K562 (cell line): ENCODE results near the gene GABPB2. TPM values are rescaled to one million over a fixed set of nuclear protein-coding genes. Genes with fewer than 3 reads are reported as not detected.

ENCODE experiments used
- AFF4 ChIP-seq: sonication (generic); formaldehyde crosslinking; IDR thresholded peaks from 2 replicates; pipeline ENCODE4 v1.8.0; 2023; ENCODE audit warnings: mild to moderate bottlenecking, missing genetic modification reagents
- EGR1 ChIP-seq: fragments of 450-650 bp; conservative IDR thresholded peaks from 2 replicates; pipeline ENCODE4 v1.6.1; 2017; ENCODE audit warnings: mild to moderate bottlenecking
- HNRNPK ChIP-seq: fragments of 200-400 bp; formaldehyde crosslinking; IDR thresholded peaks from one replicate; pipeline ENCODE4 v1.6.1; 2018; ENCODE audit warnings: mild to moderate bottlenecking, low read depth, low read length; ENCODE audit not compliant: poor library complexity, severe bottlenecking
- KDM1A ChIP-seq, 2 experiments: fragments of 450-650 bp; IDR thresholded peaks; 2 replicates each; pipeline ENCODE4 v1.6.1; 2016; ENCODE audit warnings: mild to moderate bottlenecking in 2 of 2
- NELFE ChIP-seq: IDR thresholded peaks from 2 replicates; pipeline ENCODE4 v1.6.1; 2011; ENCODE audit warnings: mild to moderate bottlenecking; ENCODE audit not compliant: insufficient read depth, insufficient read length
- NONO ChIP-seq, 2 experiments: fragments of 200-400 bp in 1 of 2; fragments of 450-650 bp in 1 of 2; formaldehyde crosslinking in 1 of 2; IDR thresholded peaks; 2 replicates each; pipeline ENCODE4 v1.6.1; 2017; ENCODE audit warnings: low read depth in 2 of 2, mild to moderate bottlenecking in 2 of 2, moderate library complexity in 2 of 2, low read length in 1 of 2
- SNRNP70 ChIP-seq: fragments of 200-400 bp; formaldehyde crosslinking; optimal IDR thresholded peaks from 2 replicates; pipeline ENCODE3; 2017; ENCODE audit warnings: low read depth, low read length
- SRF ChIP-seq, 2 experiments: fragments of 250-450, 450-650 bp in 1 of 2; sonication (Bioruptor Pico) in 1 of 2; sonication (generic) in 1 of 2; formaldehyde crosslinking; IDR thresholded peaks; 2 replicates each; pipeline versions ENCODE4 v1.5.0 to v1.5.1; 2020 to 2022; ENCODE audit warnings: mild to moderate bottlenecking in 1 of 2, missing genetic modification reagents in 1 of 2
- SRSF7 ChIP-seq: fragments of 200-400 bp; formaldehyde crosslinking; optimal IDR thresholded peaks from 2 replicates; pipeline ENCODE3; 2017; ENCODE audit warnings: mild to moderate bottlenecking, low read depth, low read length
- SUPT5H ChIP-seq: fragments of 450-650 bp; IDR thresholded peaks from 2 replicates; pipeline ENCODE4 v1.6.1; 2016
- TEAD2 ChIP-seq: fragments of 450-650 bp; IDR thresholded peaks from 2 replicates; pipeline ENCODE4 v1.6.1; 2016; ENCODE audit warnings: missing genetic modification characterization, control low read depth, missing compliant biosample characterization
- ZNF3 ChIP-seq: fragments of 250-450 bp; sonication (Bioruptor Pico); IDR thresholded peaks from 2 replicates; pipeline ENCODE4 v1.5.0; 2021; ENCODE audit warnings: mild to moderate bottlenecking, moderate library complexity
- polyA plus RNA-seq, 8 experiments: library from polyadenylated mRNA; depleted of rRNA in 4 of 8; stranded (reverse) in 5 of 8; unstranded in 3 of 8; fragments of >200 nt; fragmentation: Nextera tagmentation in 2 of 8; fragmentation: Illumina TruSeq in 1 of 8; extraction: Ambion mirVana in 2 of 8; extraction: Trizol in 1 of 8; gene quantifications; 2 replicates each; pipeline versions ENCODE4 v1.2.1 to v1.2.3, GENCODE V29; 2011 to 2014; ENCODE audit warnings: inconsistent platforms in 1 of 8, missing spikeins in 1 of 8
- total RNA-seq, 7 experiments: library from RNA; depleted of rRNA in 6 of 7; stranded (reverse); fragments of >200 nt in 6 of 7; fragmentation: Illumina TruSeq in 2 of 7; extraction: Trizol in 2 of 7; gene quantifications; 2 replicates each; pipeline versions ENCODE4 v1.2.1 to v1.2.3, GENCODE V29; 2011 to 2021; ENCODE audit warnings: low replicate concordance in 1 of 7
- TF ChIP-seq, protein P1 (sequence below): fragments of 200-800 bp; sonication (Bioruptor generic); IDR thresholded peaks from 2 replicates; pipeline ENCODE4 v1.6.1; 2016; ENCODE audit warnings: missing genetic modification characterization, missing compliant biosample characterization

The GABPB2 gene
- total and polyA plus RNA-seq, 9 of the 15 experiments (the other 6 are each of a cell fraction or from before 2014, with no cell fraction given): 2.2 to 13.3 (median 6.1) TPM

DNA sequence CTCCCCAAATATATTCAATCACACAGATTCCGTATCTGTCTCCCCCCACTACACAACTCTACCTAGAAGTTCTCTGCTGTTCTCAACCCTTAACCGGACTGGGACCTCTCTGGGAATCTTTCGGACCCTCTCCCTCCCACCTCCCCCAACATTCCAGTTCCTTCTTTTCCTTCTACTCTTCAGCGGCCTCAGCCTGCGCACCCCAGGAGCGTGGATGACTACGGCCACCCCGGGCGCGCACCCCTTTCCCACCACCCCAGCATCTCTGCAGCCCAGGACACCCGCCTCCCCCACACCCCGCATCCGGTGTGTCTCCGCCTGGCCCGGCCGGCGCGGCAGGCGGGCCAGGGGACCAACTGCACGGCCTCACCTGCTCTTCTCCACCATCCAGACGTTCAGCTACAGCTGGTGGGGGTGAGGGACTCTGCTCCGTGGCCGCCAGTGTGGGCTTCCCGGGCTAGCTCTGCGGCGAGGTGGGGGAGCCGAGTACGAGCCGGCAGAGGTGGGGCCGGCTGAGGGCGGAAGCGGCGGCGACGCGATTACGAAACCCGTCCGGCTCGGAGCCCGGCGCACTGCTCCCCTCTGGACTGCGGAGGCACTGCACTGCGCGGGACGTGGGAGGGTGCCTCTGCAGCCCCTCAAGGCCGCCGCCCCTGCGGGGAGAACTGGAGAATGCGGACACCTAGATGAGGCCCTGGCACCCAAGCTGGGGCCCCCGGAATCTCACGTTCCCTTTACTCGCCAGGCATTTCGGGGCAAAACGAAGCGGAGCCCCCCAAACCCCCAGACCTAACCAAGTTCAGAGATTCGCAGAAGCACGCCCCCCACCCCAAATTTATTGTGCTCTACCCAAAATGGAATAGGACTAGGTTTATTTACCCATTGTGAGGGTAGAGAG lies 11.2 kb upstream of the GABPB2 start, which contains the start of gene CDC42SE1 (continued):
- peak; percentile 92 for TF ChIP-seq SUPT5H
- TF ChIP-seq HNRNPK: no peak
- TF ChIP-seq SNRNP70: no peak
- no peak for TF ChIP-seq SRSF7
- 0 out of 4 replicates have a peak, but pooled peaks of 1 of the 2 experiments have one; percentile 12 for TF ChIP-seq SRF (CRISPR knock-in tag; IDR thresholded peaks at IDR 0.05)
- TF ChIP-seq NELFE: no peak
- no peak for TF ChIP-seq TEAD2
- peak in 1 of 2 experiments; percentile 63; a peak in 1 of 4 replicates for TF ChIP-seq KDM1A (IDR thresholded peaks at IDR 0.05)
- TF ChIP-seq, protein P1, sequence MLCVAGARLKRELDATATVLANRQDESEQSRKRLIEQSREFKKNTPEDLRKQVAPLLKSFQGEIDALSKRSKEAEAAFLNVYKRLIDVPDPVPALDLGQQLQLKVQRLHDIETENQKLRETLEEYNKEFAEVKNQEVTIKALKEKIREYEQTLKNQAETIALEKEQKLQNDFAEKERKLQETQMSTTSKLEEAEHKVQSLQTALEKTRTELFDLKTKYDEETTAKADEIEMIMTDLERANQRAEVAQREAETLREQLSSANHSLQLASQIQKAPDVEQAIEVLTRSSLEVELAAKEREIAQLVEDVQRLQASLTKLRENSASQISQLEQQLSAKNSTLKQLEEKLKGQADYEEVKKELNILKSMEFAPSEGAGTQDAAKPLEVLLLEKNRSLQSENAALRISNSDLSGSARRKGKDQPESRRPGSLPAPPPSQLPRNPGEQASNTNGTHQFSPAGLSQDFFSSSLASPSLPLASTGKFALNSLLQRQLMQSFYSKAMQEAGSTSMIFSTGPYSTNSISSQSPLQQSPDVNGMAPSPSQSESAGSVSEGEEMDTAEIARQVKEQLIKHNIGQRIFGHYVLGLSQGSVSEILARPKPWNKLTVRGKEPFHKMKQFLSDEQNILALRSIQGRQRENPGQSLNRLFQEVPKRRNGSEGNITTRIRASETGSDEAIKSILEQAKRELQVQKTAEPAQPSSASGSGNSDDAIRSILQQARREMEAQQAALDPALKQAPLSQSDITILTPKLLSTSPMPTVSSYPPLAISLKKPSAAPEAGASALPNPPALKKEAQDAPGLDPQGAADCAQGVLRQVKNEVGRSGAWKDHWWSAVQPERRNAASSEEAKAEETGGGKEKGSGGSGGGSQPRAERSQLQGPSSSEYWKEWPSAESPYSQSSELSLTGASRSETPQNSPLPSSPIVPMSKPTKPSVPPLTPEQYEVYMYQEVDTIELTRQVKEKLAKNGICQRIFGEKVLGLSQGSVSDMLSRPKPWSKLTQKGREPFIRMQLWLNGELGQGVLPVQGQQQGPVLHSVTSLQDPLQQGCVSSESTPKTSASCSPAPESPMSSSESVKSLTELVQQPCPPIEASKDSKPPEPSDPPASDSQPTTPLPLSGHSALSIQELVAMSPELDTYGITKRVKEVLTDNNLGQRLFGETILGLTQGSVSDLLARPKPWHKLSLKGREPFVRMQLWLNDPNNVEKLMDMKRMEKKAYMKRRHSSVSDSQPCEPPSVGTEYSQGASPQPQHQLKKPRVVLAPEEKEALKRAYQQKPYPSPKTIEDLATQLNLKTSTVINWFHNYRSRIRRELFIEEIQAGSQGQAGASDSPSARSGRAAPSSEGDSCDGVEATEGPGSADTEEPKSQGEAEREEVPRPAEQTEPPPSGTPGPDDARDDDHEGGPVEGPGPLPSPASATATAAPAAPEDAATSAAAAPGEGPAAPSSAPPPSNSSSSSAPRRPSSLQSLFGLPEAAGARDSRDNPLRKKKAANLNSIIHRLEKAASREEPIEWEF (CRISPR knock-in tag): no peak
- TF ChIP-seq EGR1: peak; percentile 91
- 0 out of 4 replicates have a peak, but pooled peaks of 1 of the 2 experiments have one; percentile 17 for TF ChIP-seq NONO (IDR thresholded peaks at IDR 0.05; ENCODE audit: low read depth in 2 of 2, low read length in 1 of 2)
- TF ChIP-seq ZNF3 (CRISPR knock-in tag): no peak
- TF ChIP-seq AFF4 (CRISPR knock-in tag): peak; percentile 78
